Activated naive CD4-positive, alpha-beta T cell treated with Interleukin-2 at 50 U/mL for 16 hours (primary cell): Measurements from ENCODE around the gene GRB7.
"Not testable (repeated sequence)": the region's sequence is repeated elsewhere in the genome, so short reads cannot be mapped to it uniquely, and the experiment has no call there.

Experiments
- DNase-seq: peaks from one replicate; pipeline ENCODE4 v3.0.0-alpha.2; 2020

Gene GRB7

GRCh38 chr17:39737760-39738567 is at the start of gene GRB7:
GRB7 (plus strand) TSS chr17:39737938; CDS start chr17:39742302, 4,364 bp downstream.
- DNase-seq, result no peak

DNA sequence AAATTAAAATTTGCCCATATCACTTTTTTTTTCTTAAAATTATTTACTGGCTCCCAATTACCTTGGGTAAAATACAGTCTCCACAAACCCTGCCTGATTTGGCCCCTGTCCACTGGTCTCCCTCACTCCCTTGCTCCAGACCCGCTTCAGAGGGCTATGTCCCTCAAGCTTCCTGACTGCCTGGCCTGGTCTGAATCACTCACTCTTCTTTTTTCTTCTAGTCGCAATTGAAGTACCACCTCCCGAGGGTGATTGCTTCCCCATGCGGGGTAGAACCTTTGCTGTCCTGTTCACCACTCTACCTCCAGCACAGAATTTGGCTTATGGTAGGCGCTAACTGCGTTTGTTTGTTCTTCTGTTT is 49.3 kb upstream of the GRB7 start:
- DNase-seq, result no peak

DNA sequence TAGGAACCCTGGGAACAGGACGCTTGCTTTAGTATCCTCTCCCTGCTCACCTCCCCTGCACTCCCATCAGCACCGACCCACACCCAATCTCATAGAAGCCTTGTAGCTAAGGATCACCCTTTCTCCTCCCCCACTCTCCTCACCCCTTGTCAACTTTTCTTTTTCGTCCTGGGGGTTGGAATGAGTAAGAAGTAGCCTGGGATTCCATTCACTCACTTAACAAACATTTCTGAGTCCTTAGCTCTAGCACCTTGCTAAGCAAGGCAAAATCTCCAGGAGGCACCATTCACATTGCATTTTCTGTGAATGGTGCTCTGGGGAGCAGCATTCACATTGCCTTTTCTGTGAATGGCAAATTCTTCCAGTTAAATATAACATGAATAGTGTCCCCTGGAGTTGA is 48.8 kb upstream of the GRB7 start:
- no peak for DNase-seq

DNA sequence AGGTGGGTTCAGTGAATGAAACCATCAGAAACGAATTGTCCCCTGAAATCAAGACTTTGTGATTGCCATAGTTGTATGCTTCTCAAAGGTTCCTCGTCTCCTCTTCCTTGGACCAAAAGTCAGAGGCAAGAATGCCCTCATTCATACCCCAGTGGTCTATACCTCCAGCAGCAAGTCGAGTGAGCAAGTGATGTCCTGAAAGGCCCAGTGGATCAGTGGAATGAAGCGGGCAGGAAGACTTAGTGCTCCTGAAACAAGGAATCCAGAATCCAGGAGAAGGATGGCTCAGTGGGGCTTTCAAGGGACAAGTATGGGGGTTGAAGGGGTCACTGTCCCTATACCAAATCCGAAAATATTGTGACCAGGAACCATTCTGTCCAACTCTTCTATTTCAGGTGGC is 43.1 kb upstream of the GRB7 start:
- no peak for DNase-seq

- no peak for DNase-seq
Observed at GRCh38 chr17:39695089-39695474, 42.7 kb upstream of the GRB7 start.

- no peak for DNase-seq
Observed at GRCh38 chr17:39696731-39697130, 41.0 kb upstream of the GRB7 start.

DNA sequence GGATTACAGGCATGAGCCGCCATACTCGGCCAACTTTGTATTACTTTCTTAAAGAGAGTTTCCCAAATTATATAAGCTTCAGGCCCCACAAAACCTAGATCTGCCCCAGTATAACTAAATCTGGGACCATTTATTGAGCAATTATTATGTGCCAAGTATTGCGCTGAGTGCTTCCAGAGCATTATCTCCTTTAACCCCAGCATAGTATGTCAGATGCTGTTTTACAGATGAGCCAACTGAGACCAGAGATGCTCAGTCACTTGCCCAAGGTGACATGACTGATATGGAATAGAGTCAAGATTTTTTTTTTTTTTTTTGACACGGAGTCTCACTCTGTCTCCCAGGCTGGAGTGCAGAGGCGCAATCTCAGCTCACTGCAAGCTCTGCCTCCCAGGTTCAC is 39.8 kb upstream of the GRB7 start:
- DNase-seq, result no peak

DNA sequence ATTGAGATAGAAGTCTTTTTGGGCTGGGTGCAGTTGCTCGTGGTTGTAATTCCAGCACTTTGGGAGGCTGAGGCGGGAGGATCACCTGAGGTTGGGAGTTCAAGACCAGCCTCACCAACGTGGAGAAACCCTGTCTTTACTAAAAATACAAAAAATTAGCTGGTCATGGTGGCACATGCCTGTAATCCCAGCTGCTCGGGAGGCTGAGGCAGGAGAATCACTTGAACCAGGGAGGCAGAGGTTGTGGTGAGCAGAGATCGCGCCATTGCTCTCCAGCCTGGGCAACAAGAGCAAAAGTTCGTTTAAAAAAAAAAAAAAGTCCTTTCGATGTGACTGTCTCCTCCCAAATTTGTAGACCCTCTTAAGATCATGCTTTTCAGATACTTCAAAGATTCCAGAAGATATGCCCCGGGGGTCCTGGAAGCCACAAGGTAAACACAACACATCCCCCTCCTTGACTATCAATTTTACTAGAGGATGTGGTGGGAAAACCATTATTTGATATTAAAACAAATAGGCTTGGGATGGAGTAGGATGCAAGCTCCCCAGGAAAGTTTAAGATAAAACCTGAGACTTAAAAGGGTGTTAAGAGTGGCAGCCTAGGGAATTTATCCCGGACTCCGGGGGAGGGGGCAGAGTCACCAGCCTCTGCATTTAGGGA is 38.5 kb upstream of the GRB7 start:
- DNase-seq, result not testable (repeated sequence)

DNA sequence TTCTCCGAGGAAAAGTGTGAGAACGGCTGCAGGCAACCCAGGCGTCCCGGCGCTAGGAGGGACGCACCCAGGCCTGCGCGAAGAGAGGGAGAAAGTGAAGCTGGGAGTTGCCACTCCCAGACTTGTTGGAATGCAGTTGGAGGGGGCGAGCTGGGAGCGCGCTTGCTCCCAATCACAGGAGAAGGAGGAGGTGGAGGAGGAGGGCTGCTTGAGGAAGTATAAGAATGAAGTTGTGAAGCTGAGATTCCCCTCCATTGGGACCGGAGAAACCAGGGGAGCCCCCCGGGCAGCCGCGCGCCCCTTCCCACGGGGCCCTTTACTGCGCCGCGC is 38.0 kb upstream of the GRB7 start, which contains the start of gene ERBB2:
ERBB2 (plus strand) TSS at position 247 of the 330 bp plus-strand sequence. CDS start 175 bp downstream, outside the sequence.
- DNase-seq, result no peak

DNA sequence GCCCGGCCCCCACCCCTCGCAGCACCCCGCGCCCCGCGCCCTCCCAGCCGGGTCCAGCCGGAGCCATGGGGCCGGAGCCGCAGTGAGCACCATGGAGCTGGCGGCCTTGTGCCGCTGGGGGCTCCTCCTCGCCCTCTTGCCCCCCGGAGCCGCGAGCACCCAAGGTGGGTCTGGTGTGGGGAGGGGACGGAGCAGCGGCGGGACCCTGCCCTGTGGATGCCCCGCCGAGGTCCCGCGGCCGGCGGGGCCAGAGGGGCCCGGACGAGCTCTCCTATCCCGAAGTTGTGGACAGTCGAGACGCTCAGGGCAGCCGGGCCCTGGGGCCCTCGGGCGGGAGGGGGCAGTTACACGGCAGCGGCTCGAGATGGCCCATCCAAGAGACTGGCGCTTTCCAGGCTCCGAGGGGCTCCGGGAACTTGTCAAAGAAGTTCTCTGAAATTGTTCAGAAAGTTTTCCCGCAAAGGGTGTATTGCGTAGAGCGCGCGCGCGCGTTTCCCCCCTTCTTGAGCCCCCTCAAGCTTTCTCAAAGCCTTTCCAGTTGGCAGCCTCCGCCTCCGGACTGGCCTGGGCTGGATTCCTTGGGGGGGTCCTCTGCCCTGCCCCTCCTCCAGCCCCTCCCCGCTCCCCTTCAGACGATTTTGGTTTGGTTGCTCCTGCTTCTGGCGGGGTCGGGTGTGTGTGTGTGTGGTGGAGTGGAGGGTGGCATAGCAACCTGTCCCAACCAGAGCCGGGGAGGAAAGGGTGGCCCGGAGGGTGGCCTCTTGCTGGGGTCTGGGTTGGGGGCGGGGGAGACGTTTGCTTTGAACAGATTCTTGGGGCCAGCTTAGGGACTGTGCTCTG is 37.4 kb upstream of the GRB7 start:
- DNase-seq, result no peak

- DNase-seq, result no peak
Observed at GRCh38 chr17:39701012-39701783, 36.5 kb upstream of the GRB7 start.

DNA sequence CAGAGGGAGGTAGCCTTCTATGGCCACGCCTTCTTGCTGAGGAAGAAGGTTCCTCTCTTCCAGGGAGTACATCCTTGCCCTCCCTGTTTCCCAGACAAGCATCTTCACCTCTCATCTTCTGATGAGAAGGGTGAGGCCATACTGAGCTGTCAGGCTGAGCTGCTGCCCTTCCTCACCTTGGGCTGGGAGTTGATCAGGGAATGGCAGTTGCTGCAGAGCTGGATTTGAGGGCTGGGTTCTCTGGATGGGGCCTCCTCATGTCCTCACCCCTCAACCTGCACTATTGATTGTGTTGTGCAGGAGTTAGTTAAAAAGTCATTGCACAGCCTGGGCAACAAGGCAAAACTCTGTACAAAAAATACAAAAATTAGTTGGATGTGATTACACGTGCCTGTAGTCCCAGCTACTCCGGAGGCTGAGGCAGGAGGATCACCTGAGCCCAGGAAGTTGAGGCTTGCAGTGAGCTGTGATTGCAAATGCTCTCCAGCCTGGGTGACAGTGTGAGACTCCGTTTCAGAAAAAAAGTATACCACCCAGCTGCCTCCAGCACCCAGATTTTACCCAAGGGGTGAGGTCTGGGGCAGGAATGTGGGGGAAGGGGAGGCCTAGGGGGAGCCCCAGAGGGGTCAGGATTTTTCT is 35.8 kb upstream of the GRB7 start:
- no peak for DNase-seq

DNA sequence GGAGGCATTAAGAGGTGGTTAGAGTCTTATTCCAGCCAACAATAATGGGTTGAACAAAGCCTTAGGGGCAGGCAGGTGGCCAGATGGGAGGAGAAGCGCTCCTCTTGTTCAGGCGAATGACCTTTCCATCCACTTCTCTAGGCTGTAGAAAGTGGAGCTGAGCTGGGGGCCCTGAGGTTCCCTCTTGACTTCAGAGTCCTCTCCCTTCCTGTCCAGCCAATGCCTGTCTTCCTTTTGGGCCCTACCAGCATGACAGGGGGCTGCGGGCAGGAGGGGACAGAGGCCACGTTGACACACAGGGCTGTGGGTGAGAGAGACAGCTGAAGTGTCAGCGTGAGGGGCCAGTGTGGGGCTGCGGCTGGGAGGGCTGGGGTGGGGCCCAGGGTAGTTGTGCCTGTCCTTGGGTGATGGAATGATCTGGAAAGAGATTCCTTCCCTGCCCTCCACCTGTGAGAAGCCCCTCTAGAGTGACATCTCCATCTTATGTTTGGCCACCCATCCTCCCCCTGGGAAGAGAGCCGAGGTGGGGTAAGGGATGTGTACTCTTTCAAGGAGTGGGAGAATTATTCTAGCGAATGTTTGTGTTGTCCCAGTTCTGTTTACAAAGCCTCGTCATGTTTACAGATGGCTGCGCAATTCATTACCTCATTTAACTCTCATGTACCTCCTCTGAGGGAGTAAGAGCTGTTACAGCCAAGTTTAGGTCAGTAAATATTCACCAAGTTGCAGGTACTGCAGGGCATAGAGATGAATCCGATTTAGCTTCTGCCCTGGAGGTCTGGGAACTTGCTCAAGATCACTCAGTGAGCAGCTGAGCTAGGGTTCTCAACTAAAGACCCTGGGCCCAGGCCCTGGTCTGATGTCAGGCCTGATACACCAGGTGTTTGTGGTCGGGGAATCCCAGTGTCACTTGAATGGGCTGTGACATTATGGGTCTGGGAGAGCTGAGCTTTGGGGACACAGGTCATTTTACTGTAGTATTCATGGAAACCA is 34.5 kb upstream of the GRB7 start:
- DNase-seq, result no peak

GRCh38 chr17:39703913-39704312 is 33.8 kb upstream of the GRB7 start:
- no peak for DNase-seq

DNA sequence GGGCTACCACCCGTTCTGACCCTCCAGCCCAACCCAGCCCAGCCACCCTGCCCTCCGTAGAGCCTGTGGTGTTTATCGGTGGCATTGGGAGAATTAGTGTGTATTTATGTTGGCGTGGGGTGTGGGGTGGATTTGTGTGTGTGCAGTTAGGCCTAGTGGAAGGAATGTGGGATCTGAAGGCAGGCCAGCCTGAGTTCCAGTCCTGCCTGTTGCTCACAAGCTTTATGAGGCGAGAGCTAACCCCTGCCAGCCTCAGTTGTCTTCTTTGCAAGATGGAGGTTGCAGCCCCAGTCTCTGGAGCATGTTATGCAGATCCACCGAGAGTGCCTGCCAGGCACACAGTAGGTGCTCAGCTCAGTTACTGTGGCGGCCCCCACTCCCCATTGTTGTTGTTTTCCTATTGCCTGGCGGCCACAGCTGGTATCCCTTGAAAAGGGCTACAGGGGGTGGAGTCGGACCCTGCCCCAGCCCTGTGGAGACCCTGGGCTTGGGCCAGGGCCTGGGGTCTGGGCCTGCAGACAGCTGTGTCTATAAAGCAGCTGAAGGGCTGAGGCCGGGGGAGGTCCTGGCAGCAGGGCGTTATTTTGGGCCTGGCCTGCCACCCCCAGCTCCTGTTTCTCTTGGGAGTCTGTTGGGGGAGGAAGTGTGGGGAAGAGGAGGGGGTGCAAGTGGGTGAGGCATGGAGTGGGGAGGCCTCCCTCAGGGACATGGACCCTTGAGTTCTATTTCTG is 32.8 kb upstream of the GRB7 start:
- DNase-seq, result no peak

DNA sequence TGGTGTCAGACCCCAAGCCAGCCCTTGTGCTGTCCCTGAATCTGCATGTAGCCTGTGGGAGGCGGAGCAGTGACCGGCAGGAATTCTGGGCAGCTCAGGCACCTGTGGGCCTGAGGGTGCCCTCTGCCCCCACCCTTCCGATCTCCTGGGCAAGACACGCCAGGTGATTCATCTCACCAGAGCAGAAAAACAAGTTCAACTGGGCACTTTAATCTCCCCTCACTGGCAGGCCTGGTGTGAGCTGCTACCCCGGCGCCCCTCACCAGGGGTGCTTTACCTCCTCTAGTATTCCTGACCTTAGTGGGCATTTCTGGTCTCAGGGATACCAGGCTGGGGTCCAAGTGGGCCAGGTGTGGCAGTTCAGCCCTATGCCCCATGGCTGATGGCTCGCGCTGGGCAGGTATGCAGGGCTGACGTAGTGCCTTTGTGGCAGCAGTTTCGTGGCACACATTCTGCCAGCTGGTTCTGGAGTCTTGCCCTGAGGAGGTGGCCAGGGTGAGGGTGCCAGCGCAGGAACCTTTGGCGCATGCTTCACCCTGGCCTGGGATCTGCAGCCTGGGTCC is 31.9 kb upstream of the GRB7 start:
- no peak for DNase-seq

- no peak for DNase-seq
Observed at GRCh38 chr17:39706383-39706782, 31.4 kb upstream of the GRB7 start.

GRCh38 chr17:39706921-39707337 is 30.8 kb upstream of the GRB7 start:
- no peak for DNase-seq

DNA sequence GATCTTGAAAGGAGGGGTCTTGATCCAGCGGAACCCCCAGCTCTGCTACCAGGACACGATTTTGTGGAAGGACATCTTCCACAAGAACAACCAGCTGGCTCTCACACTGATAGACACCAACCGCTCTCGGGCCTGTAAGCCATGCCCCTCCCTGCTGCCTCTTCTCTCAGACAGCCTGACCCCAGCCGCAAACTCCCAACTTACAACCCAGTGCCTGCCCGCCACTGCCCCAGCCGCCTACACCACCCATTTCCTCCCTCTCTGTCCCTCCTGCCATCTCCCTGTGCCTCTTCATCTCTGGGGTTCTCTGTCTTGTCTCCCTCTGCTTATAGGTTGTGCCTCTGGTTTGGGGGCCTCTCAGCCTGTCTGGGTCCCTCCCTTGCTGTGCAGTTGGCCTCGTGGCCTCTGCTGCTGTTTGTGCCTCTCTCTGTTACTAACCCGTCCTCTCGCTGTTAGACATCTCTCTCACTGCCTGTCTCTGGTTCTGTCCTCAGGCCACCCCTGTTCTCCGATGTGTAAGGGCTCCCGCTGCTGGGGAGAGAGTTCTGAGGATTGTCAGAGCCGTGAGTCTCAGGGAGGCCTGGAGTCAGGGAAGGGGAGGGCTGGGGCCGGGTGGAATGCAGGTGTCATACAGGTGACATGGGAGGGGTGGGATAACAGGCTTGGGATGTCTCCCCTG is 28.3 kb upstream of the GRB7 start:
- DNase-seq, result no peak
